CD14-positive monocyte (primary cell): Measurements from ENCODE around the gene PABPN1L. TPM values are rescaled to one million over a fixed set of nuclear protein-coding genes. Genes with fewer than 3 reads are reported as not detected.
A peak's percentile ranks its signal among the peaks of the same experiment; 100 is the strongest.

Experiments
- DNase-seq, 3 donors: peaks; one replicate each; pipeline ENCODE4 v3.0.0-alpha.2; 2011 to 2022
- H2AFZ ChIP-seq: 2 replicates; pipeline ENCODE4 v1.6.0; 2012; ENCODE audit warnings: mild to moderate bottlenecking, low read depth, low read length, inconsistent platforms; ENCODE audit not compliant: insufficient read depth, poor library complexity, severe bottlenecking
- H3K27ac ChIP-seq, 2 donors: 1 replicate in 1 of 2; 2 replicates in 1 of 2; pipeline ENCODE4 v1.5.1; 2012 to 2013; ENCODE audit warnings: low read length in 2 of 2, control low read depth in 1 of 2, inconsistent platforms in 1 of 2, low read depth in 1 of 2, mild to moderate bottlenecking in 1 of 2
- H3K27me3 ChIP-seq, 2 donors: one replicate each; pipeline versions ENCODE4 v1.6.0 to v1.6.1; 2011 to 2013; ENCODE audit warnings: low read length in 2 of 2; ENCODE audit not compliant: control insufficient read depth in 2 of 2, insufficient read depth in 2 of 2
- H3K36me3 ChIP-seq, 2 donors: replicated peaks in 1 of 2; 1 replicate in 1 of 2; 2 replicates in 1 of 2; pipeline versions ENCODE4 v1.5.1 to v1.6.1; 2012 to 2013; ENCODE audit warnings: low read length in 2 of 2, control low read depth in 1 of 2, inconsistent platforms in 1 of 2, mild to moderate bottlenecking in 1 of 2; ENCODE audit not compliant: insufficient read depth in 2 of 2, control insufficient read depth in 1 of 2
- H3K4me1 ChIP-seq, 2 donors: 1 replicate in 1 of 2; 2 replicates in 1 of 2; pipeline versions ENCODE4 v1.5.1 to v1.6.1; 2012 to 2013; ENCODE audit warnings: low read length in 2 of 2, control low read depth in 1 of 2, inconsistent platforms in 1 of 2, mild to moderate bottlenecking in 1 of 2, moderate library complexity in 1 of 2; ENCODE audit not compliant: insufficient read depth in 2 of 2, control insufficient read depth in 1 of 2
- H3K4me2 ChIP-seq: replicated peaks from 2 replicates; pipeline ENCODE3; 2012; ENCODE audit warnings: low read length, moderate library complexity, mild to moderate bottlenecking; ENCODE audit not compliant: poor library complexity, severe bottlenecking; ENCODE audit errors: extremely low read depth
- H3K4me3 ChIP-seq, 3 experiments: fragments of 200-600 bp in 1 of 3; sonication (generic) in 1 of 3; replicated peaks in 1 of 3; 1 replicate in 2 of 3; 2 replicates in 1 of 3; pipeline ENCODE4 v1.5.1; 2011 to 2013; ENCODE audit warnings: low read length in 3 of 3, mild to moderate bottlenecking in 3 of 3, control low read depth in 2 of 3, low read depth in 2 of 3, inconsistent platforms in 1 of 3, moderate library complexity in 1 of 3
- H3K79me2 ChIP-seq: 2 replicates; pipeline ENCODE4 v1.6.0; 2012; ENCODE audit warnings: mild to moderate bottlenecking, control low read depth, inconsistent platforms, low read length, moderate library complexity; ENCODE audit not compliant: insufficient read depth
- H3K9ac ChIP-seq: 2 replicates; pipeline ENCODE4 v1.6.0; 2017; ENCODE audit warnings: low read length, mild to moderate bottlenecking; ENCODE audit not compliant: insufficient read depth, poor library complexity, severe bottlenecking
- H3K9me3 ChIP-seq, 2 donors: replicated peaks in 1 of 2; 1 replicate in 1 of 2; 2 replicates in 1 of 2; pipeline versions ENCODE4 v1.5.1 to v1.6.1; 2012 to 2013; ENCODE audit warnings: low read length in 2 of 2, control low read depth in 1 of 2; ENCODE audit not compliant: control insufficient read depth in 1 of 2, insufficient read depth in 1 of 2
- H4K20me1 ChIP-seq: 2 replicates; pipeline ENCODE4 v1.6.0; 2012; ENCODE audit warnings: mild to moderate bottlenecking, low read length, control low read depth, moderate library complexity; ENCODE audit not compliant: insufficient read depth
- H3K27ac Mint-ChIP-seq, 7 donors: one replicate each; pipeline ENCODE4 v1.8.0; 2020; ENCODE audit warnings: mild to moderate bottlenecking in 7 of 7, mixed read lengths in 7 of 7, moderate library complexity in 6 of 7, inconsistent platforms in 2 of 7
- H3K27me3 Mint-ChIP-seq, 3 donors: one replicate each; pipeline ENCODE4 v1.8.0; 2021 to 2022; ENCODE audit warnings: low read depth in 3 of 3, mild to moderate bottlenecking in 3 of 3, mixed read lengths in 3 of 3, moderate library complexity in 3 of 3, inconsistent platforms in 1 of 3
- H3K36me3 Mint-ChIP-seq, 2 donors: one replicate each; pipeline ENCODE4 v1.8.0; 2020; ENCODE audit warnings: mixed read lengths in 2 of 2, inconsistent platforms in 1 of 2, mild to moderate bottlenecking in 1 of 2
- H3K4me1 Mint-ChIP-seq: one replicate; pipeline ENCODE4 v1.8.0; 2020; ENCODE audit warnings: mild to moderate bottlenecking, mixed read lengths
- H3K4me3 Mint-ChIP-seq, 2 donors: one replicate each; pipeline ENCODE4 v1.8.0; 2020; ENCODE audit warnings: mild to moderate bottlenecking in 2 of 2, mixed read lengths in 2 of 2, moderate library complexity in 1 of 2
- H3K9me3 Mint-ChIP-seq, 7 donors: one replicate each; pipeline ENCODE4 v1.8.0; 2020 to 2022; ENCODE audit warnings: mixed read lengths in 7 of 7, mild to moderate bottlenecking in 6 of 7, moderate library complexity in 6 of 7, inconsistent platforms in 2 of 7
- CTCF ChIP-seq: fragments of 200-600 bp; IDR thresholded peaks from one replicate; pipeline ENCODE4 v1.8.0; 2022; ENCODE audit warnings: antibody characterized with exemption, mild to moderate bottlenecking
- WGBS: methylation state at CpG from one replicate; pipeline ENCODE4 v1.1.5; 2013; ENCODE audit warnings: missing lambda C conversion rate; ENCODE audit not compliant: insufficient coverage; 5-methylcytosine and 5-hydroxymethylcytosine counted together
- intact Hi-C, 2 donors: fragments of 100-400 bp; cut with micrococcal nuclease; formaldehyde crosslinking; loops; one replicate each; pipeline versions ENCODE4 v1.15.0 to v1.15.1; 2023
- polyA plus RNA-seq, 3 donors: library from polyadenylated mRNA; depleted of rRNA in 1 of 3; unstranded in 2 of 3; stranded (reverse) in 1 of 3; fragments of 300-500 nt in 2 of 3; fragments of >200 nt in 1 of 3; fragmentation: Illumina TruSeq in 2 of 3; gene quantifications; 1 replicate in 2 of 3; 2 replicates in 1 of 3; pipeline ENCODE4 v1.2.3, GENCODE V29; 2012 to 2021

PABPN1L gene
- polyA plus RNA-seq, 3 donors: 0.39 TPM; not detected in 2

GRCh38 chr16:88822281-88823040, 44.0 kb downstream of the PABPN1L start:
- H3K36me3 Mint-ChIP-seq: peaks cover 20 to 59% of the 10 kb centered on the region in 2 donors
- no peaks in the 10 kb centered on the region for H3K4me1 Mint-ChIP-seq
- Histone ChIP-seq H4K20me1 (peaks cover 8% of the 10 kb centered on the region), H3K9ac (no peak overlapping the region), H2AFZ (no peak overlapping the region), H3K27me3 (no peaks in the 10 kb centered on the region), H3K27ac (no peak overlapping the region), H3K36me3 (peaks cover 44 to 48% of the 10 kb centered on the region in 2 donors), H3K4me1 (no peaks in the 10 kb centered on the region), H3K79me2 (no peaks in the 10 kb centered on the region), H3K4me2 (no peak overlapping the region), H3K4me3 (no peak overlapping the region), H3K9me3 (no peaks in the 10 kb centered on the region)
- no peak for TF ChIP-seq CTCF
- no peaks in the 10 kb centered on the region for H3K27me3 Mint-ChIP-seq
- peaks cover 0 to 3% (median 0%) of the 10 kb centered on the region in 7 donors for H3K9me3 Mint-ChIP-seq
- no peak overlapping the region for H3K4me3 Mint-ChIP-seq
- 95% methylated on average over 20 of the region's 24 CpGs for WGBS
- DNase-seq: no peak
- H3K27ac Mint-ChIP-seq: peak overlapping the region in 1 of 7 donors; percentile 34
- intact Hi-C loops: no loop called here

GRCh38 chr16:88821168-88821850, 45.2 kb downstream of the PABPN1L start:
- H3K27ac ChIP-seq: no peak overlapping the region
- TF ChIP-seq CTCF: no peak
- DNase-seq: no peak
- no peak overlapping the region for H2AFZ ChIP-seq
- peaks cover 4% of the 10 kb centered on the region for H4K20me1 ChIP-seq
- H3K9me3 Mint-ChIP-seq: peaks cover 0 to 3% (median 0%) of the 10 kb centered on the region in 7 donors
- 95% methylated on average over 21 of the region's 22 CpGs for WGBS
- no peaks in the 10 kb centered on the region for H3K4me1 Mint-ChIP-seq
- H3K4me3 Mint-ChIP-seq: no peak overlapping the region
- no peaks in the 10 kb centered on the region for H3K27me3 ChIP-seq
- H3K27me3 Mint-ChIP-seq: no peaks in the 10 kb centered on the region
- no peaks in the 10 kb centered on the region for H3K4me1 ChIP-seq
- H3K36me3 ChIP-seq: peaks cover 38 to 41% of the 10 kb centered on the region in 2 donors
- intact Hi-C loops: no loop called here
- no peak overlapping the region for H3K9ac ChIP-seq
- no peak overlapping the region for H3K4me3 ChIP-seq
- H3K79me2 ChIP-seq: no peaks in the 10 kb centered on the region
- H3K36me3 Mint-ChIP-seq: peaks cover 20 to 53% of the 10 kb centered on the region in 2 donors
- H3K9me3 ChIP-seq: no peaks in the 10 kb centered on the region
- H3K27ac Mint-ChIP-seq: peak overlapping the region in 1 of 7 donors; percentile 62
- no peak overlapping the region for H3K4me2 ChIP-seq
